HCT116 (cell line): ENCODE results near the gene ZBTB5.

Experiments
- CEBPB ChIP-seq: IDR thresholded peaks from 2 replicates; pipeline ENCODE4 v1.6.1; 2012; ENCODE audit warnings: low read depth
- EGR1 ChIP-seq: IDR thresholded peaks from 2 replicates; pipeline ENCODE4 v1.6.1; 2012; ENCODE audit warnings: low read depth
- EZH2 ChIP-seq: fragments of 200-600 bp; sonication (generic); IDR thresholded peaks from 2 replicates; pipeline ENCODE4 v1.6.1; 2017; ENCODE audit warnings: antibody characterized with exemption, mixed run types
- EZH2phosphoT487 ChIP-seq: fragments of 200-600 bp; IDR thresholded peaks from 2 replicates; pipeline ENCODE4 v1.6.1; 2018; ENCODE audit warnings: antibody characterized with exemption, borderline replicate concordance
- RAD21 ChIP-seq: IDR thresholded peaks from 2 replicates; pipeline ENCODE4 v1.6.1; 2012; ENCODE audit warnings: low read depth, mild to moderate bottlenecking
- YY1 ChIP-seq: IDR thresholded peaks from 2 replicates; pipeline ENCODE4 v1.6.1; 2011; ENCODE audit warnings: low read length, low read depth, moderate library complexity, mild to moderate bottlenecking; ENCODE audit not compliant: insufficient replicate concordance; ENCODE audit errors: extremely low read depth
- TF ChIP-seq, protein P1 (sequence below), 3 experiments: fragments of 200-600 bp in 1 of 3; sonication (generic) in 1 of 3; IDR thresholded peaks in 2 of 3; conservative IDR thresholded peaks in 1 of 3; 2 replicates each; pipeline ENCODE4 v1.5.1; 2012 to 2017; ENCODE audit warnings: low read depth in 2 of 3, low read length in 2 of 3, antibody characterized with exemption in 1 of 3, borderline replicate concordance in 1 of 3, control low read depth in 1 of 3, mild to moderate bottlenecking in 1 of 3, mixed read lengths in 1 of 3, mixed run types in 1 of 3, moderate library complexity in 1 of 3; ENCODE audit not compliant: insufficient read depth in 1 of 3
- TF ChIP-seq, protein P2 (sequence below): IDR thresholded peaks from 2 replicates; pipeline ENCODE4 v1.6.1; 2012; ENCODE audit warnings: low read depth
- TF ChIP-seq, protein P3 (sequence below): IDR thresholded peaks from 2 replicates; pipeline ENCODE4 v1.6.1; 2012

- no peak for TF ChIP-seq EZH2phosphoT487
- TF ChIP-seq, protein P1, sequence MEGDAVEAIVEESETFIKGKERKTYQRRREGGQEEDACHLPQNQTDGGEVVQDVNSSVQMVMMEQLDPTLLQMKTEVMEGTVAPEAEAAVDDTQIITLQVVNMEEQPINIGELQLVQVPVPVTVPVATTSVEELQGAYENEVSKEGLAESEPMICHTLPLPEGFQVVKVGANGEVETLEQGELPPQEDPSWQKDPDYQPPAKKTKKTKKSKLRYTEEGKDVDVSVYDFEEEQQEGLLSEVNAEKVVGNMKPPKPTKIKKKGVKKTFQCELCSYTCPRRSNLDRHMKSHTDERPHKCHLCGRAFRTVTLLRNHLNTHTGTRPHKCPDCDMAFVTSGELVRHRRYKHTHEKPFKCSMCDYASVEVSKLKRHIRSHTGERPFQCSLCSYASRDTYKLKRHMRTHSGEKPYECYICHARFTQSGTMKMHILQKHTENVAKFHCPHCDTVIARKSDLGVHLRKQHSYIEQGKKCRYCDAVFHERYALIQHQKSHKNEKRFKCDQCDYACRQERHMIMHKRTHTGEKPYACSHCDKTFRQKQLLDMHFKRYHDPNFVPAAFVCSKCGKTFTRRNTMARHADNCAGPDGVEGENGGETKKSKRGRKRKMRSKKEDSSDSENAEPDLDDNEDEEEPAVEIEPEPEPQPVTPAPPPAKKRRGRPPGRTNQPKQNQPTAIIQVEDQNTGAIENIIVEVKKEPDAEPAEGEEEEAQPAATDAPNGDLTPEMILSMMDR (IDR thresholded peaks at IDR 0.05 in 2 of 3, conservative IDR thresholded peaks at IDR 0.05 in 1 of 3; ENCODE audit: borderline replicate concordance in 1 of 3, insufficient read depth in 1 of 3, low read depth in 2 of 3, low read length in 2 of 3), result no peak
- TF ChIP-seq CEBPB, result no peak
- TF ChIP-seq EGR1, result no peak
- TF ChIP-seq EZH2, result no peak
- no peak for TF ChIP-seq YY1
- TF ChIP-seq, protein P2, sequence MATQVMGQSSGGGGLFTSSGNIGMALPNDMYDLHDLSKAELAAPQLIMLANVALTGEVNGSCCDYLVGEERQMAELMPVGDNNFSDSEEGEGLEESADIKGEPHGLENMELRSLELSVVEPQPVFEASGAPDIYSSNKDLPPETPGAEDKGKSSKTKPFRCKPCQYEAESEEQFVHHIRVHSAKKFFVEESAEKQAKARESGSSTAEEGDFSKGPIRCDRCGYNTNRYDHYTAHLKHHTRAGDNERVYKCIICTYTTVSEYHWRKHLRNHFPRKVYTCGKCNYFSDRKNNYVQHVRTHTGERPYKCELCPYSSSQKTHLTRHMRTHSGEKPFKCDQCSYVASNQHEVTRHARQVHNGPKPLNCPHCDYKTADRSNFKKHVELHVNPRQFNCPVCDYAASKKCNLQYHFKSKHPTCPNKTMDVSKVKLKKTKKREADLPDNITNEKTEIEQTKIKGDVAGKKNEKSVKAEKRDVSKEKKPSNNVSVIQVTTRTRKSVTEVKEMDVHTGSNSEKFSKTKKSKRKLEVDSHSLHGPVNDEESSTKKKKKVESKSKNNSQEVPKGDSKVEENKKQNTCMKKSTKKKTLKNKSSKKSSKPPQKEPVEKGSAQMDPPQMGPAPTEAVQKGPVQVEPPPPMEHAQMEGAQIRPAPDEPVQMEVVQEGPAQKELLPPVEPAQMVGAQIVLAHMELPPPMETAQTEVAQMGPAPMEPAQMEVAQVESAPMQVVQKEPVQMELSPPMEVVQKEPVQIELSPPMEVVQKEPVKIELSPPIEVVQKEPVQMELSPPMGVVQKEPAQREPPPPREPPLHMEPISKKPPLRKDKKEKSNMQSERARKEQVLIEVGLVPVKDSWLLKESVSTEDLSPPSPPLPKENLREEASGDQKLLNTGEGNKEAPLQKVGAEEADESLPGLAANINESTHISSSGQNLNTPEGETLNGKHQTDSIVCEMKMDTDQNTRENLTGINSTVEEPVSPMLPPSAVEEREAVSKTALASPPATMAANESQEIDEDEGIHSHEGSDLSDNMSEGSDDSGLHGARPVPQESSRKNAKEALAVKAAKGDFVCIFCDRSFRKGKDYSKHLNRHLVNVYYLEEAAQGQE, result no peak
- TF ChIP-seq, protein P3, sequence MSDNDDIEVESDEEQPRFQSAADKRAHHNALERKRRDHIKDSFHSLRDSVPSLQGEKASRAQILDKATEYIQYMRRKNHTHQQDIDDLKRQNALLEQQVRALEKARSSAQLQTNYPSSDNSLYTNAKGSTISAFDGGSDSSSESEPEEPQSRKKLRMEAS, result no peak
- TF ChIP-seq RAD21, result no peak
These were observed 9.2 kb upstream of the ZBTB5 start for GRCh38 chr9:37474438-37474837.
